ENCODE data around the gene TMPRSS5. TPM values are rescaled to one million over a fixed set of nuclear protein-coding genes. Genes with fewer than 3 reads are reported as not detected.
A peak's percentile ranks its signal among the peaks of the same experiment; 100 is the strongest.

TMPRSS5 gene
- total and polyA plus RNA-seq, 2 donors from 2014 or later: 0.60 to 0.65 TPM

DNA sequence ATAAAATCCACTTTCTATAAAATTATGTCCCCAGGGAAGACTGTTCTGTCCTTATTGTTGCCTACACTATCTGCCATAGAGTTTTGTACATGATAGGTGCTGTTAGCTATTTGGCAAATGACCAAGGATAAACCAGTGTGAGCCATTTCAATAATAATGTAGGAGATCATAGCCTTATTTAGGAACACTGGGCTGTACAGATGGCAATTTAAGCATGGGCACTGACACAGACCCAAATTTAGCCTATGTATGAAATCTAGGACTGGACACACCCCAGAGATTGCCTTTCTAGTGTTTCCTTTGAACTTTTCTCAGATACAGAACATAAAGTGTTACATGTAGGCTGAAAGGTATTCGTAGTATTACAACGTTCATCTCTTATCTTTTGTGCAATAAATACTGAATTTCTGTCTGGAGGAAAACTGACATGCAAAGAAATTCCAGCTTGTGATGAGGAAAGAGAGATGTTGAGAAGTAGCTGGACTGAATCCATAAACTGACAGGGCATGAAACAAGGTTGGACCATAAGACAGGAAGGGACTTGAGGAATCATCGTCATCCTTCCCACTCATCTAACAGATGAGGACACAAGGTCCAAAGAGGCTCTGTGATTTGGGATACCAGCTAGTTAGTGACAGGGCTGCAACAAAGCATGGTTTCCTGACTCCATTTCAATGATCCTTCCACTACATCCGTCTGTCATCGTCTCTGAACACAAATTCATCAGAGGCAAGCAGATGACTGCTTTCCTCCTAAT lies 60.3 kb downstream of the TMPRSS5 start:
- FAIRE-seq (no peak), DNase-seq (no peak)
- intact Hi-C loops (cut with DNase I): no loop called here
- Histone ChIP-seq H3K4me3 (ENCODE audit: low read length in 3 of 3) (no peak overlapping the region), H3K27me3 (ENCODE audit: control insufficient read depth, insufficient read depth, low read length) (no peaks in the 10 kb centered on the region), H3K27ac (ENCODE audit: low read depth in 2 of 2, low read length in 2 of 2) (no peak overlapping the region), H3K4me1 (ENCODE audit: control insufficient read depth in 2 of 3, insufficient read depth in 2 of 3, low read depth in 1 of 3, low read length in 3 of 3) (no peaks in the 10 kb centered on the region), H3K9me3 (ENCODE audit: control insufficient read depth in 2 of 3, insufficient read depth in 1 of 3, low read length in 3 of 3) (no peaks in the 10 kb centered on the region), H3K9ac (ENCODE audit: low read length in 3 of 3) (no peak overlapping the region), H3K36me3 (ENCODE audit: control insufficient read depth in 2 of 3, insufficient read depth in 3 of 3, low read length in 3 of 3) (no peaks in the 10 kb centered on the region)
- TF ChIP-seq, protein P1, sequence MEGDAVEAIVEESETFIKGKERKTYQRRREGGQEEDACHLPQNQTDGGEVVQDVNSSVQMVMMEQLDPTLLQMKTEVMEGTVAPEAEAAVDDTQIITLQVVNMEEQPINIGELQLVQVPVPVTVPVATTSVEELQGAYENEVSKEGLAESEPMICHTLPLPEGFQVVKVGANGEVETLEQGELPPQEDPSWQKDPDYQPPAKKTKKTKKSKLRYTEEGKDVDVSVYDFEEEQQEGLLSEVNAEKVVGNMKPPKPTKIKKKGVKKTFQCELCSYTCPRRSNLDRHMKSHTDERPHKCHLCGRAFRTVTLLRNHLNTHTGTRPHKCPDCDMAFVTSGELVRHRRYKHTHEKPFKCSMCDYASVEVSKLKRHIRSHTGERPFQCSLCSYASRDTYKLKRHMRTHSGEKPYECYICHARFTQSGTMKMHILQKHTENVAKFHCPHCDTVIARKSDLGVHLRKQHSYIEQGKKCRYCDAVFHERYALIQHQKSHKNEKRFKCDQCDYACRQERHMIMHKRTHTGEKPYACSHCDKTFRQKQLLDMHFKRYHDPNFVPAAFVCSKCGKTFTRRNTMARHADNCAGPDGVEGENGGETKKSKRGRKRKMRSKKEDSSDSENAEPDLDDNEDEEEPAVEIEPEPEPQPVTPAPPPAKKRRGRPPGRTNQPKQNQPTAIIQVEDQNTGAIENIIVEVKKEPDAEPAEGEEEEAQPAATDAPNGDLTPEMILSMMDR (IDR thresholded peaks at IDR 0.05; ENCODE audit: borderline replicate concordance, extremely low read depth, insufficient read depth): no peak

GRCh38 chr11:113644605-113645004 lies 61.5 kb downstream of the TMPRSS5 start:
- TF ChIP-seq, protein P1 (IDR thresholded peaks at IDR 0.05; ENCODE audit: borderline replicate concordance, extremely low read depth, insufficient read depth): no peak

DNA sequence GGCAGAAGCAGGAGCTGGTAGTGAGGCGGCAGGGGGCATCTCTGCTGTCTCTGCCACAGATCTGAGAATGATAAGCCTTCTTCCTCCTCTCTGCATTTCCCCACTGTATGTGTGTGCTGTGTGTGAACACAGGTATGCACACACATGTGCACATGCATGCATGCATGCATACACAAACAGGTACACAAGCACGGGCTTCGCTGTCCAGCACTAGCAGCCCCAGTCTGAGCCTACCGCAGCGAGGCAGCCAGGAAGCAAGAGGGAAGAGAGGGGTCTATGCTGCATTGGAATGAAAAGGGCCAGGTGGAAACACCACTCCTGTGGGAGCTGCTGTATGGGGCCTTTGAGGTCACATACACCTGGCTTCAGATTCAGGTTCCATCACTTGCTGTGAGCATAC lies 62.4 kb downstream of the TMPRSS5 start:
- no peaks in the 10 kb centered on the region for H3K36me3 ChIP-seq (ENCODE audit: control insufficient read depth in 2 of 3, insufficient read depth in 3 of 3, low read length in 3 of 3)
- FAIRE-seq (no peak), DNase-seq (peak in 1 of 5 donors; percentile 5)

More at GRCh38 chr11:113644605-113645004, 61.5 kb downstream of the TMPRSS5 start:
- H3K4me1 ChIP-seq (ENCODE audit: control insufficient read depth in 2 of 3, insufficient read depth in 2 of 3, low read depth in 1 of 3, low read length in 3 of 3): no peaks in the 10 kb centered on the region
- H3K36me3 ChIP-seq (ENCODE audit: control insufficient read depth in 2 of 3, insufficient read depth in 3 of 3, low read length in 3 of 3): no peaks in the 10 kb centered on the region
- intact Hi-C loops (cut with DNase I): no loop called here
- DNase-seq (no peak), FAIRE-seq (no peak)
- no peaks in the 10 kb centered on the region for H3K9me3 ChIP-seq (ENCODE audit: control insufficient read depth in 2 of 3, insufficient read depth in 1 of 3, low read length in 3 of 3)
- H3K4me3 ChIP-seq (ENCODE audit: low read length in 3 of 3): no peak overlapping the region
- no peak overlapping the region for H3K9ac ChIP-seq (ENCODE audit: low read length in 3 of 3)
- no peaks in the 10 kb centered on the region for H3K27me3 ChIP-seq (ENCODE audit: control insufficient read depth, insufficient read depth, low read length)
- H3K27ac ChIP-seq (ENCODE audit: low read depth in 2 of 2, low read length in 2 of 2): no peak overlapping the region

More for the DNA sequence above, 62.4 kb downstream of the TMPRSS5 start:
- no peak overlapping the region for H3K4me3 ChIP-seq (ENCODE audit: low read length in 3 of 3)
- H3K4me1 ChIP-seq (ENCODE audit: control insufficient read depth in 2 of 3, insufficient read depth in 2 of 3, low read depth in 1 of 3, low read length in 3 of 3): no peaks in the 10 kb centered on the region
- no peak overlapping the region for H3K27ac ChIP-seq (ENCODE audit: low read depth in 2 of 2, low read length in 2 of 2)
- TF ChIP-seq, protein P1 (IDR thresholded peaks at IDR 0.05; ENCODE audit: borderline replicate concordance, extremely low read depth, insufficient read depth): no peak
- no peaks in the 10 kb centered on the region for H3K27me3 ChIP-seq (ENCODE audit: control insufficient read depth, insufficient read depth, low read length)
- H3K9ac ChIP-seq (ENCODE audit: low read length in 3 of 3): no peak overlapping the region
- intact Hi-C loops (cut with DNase I): no loop called here
- no peaks in the 10 kb centered on the region for H3K9me3 ChIP-seq (ENCODE audit: control insufficient read depth in 2 of 3, insufficient read depth in 1 of 3, low read length in 3 of 3)
